ENCODE results near the gene MRM2.
A peak's percentile ranks its signal among the peaks of the same experiment; 100 is the strongest.

Gene MRM2

DNA sequence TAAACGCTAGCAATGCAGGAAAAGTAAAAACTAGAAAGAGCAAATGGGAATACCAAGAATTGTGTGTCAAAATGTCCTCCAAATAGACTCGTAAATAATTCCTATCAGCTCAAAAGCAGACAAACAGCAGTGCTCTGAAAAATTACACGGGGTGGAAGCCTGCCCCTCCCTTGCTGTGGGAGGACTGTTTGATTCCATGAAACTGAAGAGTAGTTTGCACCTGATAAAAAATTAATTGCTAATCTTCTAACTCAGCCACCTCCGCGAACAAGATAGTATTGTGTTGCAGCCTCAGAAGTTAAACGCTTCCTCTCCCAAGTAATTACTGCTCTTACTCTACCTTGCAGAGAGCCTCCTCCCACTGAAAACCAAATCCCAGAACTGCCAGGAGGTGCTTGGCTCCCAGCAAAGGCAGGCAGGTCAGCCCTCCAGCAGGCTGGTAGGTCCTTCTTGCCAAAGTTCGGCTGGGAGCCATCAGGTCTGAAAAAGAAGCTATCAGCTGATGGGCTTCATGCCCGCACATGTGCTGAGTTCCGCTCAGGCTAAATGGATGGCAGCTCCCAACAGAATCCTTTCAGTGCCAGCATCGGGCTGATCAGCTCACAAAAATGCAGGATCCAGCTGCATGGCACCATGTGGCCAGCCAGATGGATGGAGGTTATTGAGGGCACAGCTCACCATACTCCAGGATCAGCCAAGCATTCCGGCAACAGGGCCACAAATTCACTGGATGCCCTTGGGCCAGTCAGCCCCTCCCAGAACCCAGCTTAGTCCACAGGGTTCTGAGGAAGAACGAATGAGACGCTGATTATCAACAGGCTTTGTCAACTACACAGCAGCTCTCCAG lies 46.4 kb downstream of the MRM2 start:
- DNase-seq (ENCODE audit: insufficient read length, low spot score) (no peak), FAIRE-seq (no peak)
- no peak for TF ChIP-seq POLR2A (IDR thresholded peaks at IDR 0.05; ENCODE audit: low read depth, low read length)

- DNase-seq (ENCODE audit: insufficient read length, low spot score) (no peak), FAIRE-seq (no peak)
Measured at GRCh38 chr7:2193575-2194305, 48.3 kb downstream of the MRM2 start.

DNA sequence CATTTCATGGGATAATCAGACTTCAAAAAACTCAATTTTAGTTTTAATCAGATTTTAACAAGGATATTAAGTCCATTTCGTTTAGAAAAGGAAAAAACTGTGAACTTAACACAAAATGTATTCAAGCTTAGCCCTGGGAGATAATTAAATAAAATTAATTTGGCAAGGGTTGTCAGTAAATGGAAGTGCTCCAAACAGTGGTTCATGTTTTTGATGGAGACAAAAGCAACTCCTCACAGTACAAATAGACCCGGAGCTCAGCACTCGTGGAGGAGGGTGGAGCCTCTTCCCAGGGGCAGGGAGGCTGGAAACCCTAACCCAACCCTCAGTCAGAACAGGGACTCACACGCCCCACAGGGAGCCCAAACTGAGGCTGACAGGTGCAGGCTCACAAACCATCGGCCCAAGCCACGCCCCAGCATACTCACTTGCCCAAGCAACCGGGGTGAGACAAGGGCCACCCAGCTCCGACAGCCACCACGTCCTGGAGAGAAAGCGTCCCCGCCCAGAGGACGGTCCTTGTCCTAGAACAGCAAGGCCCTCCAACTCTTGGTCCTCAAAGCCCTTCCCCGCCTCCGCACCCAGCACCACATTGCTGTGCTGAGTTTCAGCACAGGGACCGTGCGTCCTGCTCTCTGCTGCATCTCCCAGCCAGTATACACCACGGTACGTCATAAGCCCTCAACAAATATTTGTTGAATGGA lies 49.0 kb downstream of the MRM2 start:
- TF ChIP-seq POLR2A (IDR thresholded peaks at IDR 0.05; ENCODE audit: low read depth, low read length) = no peak
- DNase-seq (ENCODE audit: insufficient read length, low spot score) (no peak), FAIRE-seq (no peak)

More at GRCh38 chr7:2193575-2194305, 48.3 kb downstream of the MRM2 start:
- TF ChIP-seq POLR2A (IDR thresholded peaks at IDR 0.05; ENCODE audit: low read depth, low read length) = no peak

GRCh38 chr7:2191016-2191415 lies 51.0 kb downstream of the MRM2 start:
- TF ChIP-seq POLR2A (IDR thresholded peaks at IDR 0.05; ENCODE audit: low read depth, low read length) = no peak
- FAIRE-seq (no peak), DNase-seq (ENCODE audit: insufficient read length, low spot score) (no peak)

GRCh38 chr7:2190531-2190930 lies 51.5 kb downstream of the MRM2 start:
- DNase-seq (ENCODE audit: insufficient read length, low spot score) (peak; percentile 55), FAIRE-seq (no peak)
- no peak for TF ChIP-seq POLR2A (IDR thresholded peaks at IDR 0.05; ENCODE audit: low read depth, low read length)

- no peak for TF ChIP-seq POLR2A (IDR thresholded peaks at IDR 0.05; ENCODE audit: low read depth, low read length)
- DNase-seq (ENCODE audit: insufficient read length, low spot score) = no peak
- no peak for FAIRE-seq
Measured at GRCh38 chr7:2186166-2186565, 55.8 kb downstream of the MRM2 start.

DNA sequence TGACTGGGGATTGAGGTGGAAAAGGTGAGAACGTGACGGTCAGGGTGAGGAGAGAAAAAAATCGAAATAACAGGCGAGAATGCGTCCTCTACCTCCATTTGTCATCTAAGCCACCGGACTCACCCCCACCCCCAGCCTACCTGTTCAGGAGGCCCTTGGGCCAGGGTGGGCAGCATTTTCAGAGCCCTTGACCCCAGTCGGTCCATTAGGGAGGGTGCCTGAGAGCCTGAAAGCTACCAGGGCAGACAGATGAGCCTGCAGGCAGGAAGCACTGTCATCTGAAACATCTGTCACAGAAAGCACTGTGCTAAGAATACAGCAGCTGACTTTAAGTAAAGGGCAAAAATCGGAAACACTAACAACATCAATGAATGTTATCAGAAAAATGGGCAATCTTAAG lies 56.3 kb downstream of the MRM2 start:
- TF ChIP-seq POLR2A (IDR thresholded peaks at IDR 0.05; ENCODE audit: low read depth, low read length) = no peak
- no peak for DNase-seq (ENCODE audit: insufficient read length, low spot score)

More for the DNA sequence above, 56.3 kb downstream of the MRM2 start:
- no peak for FAIRE-seq

All from H54 (cell line).